ENCODE data around the gene APOBEC3F.
A peak's percentile ranks its signal among the peaks of the same experiment; 100 is the strongest.
"Not testable (repeated sequence)": the region's sequence is repeated elsewhere in the genome, so short reads cannot be mapped to it uniquely, and the experiment has no call there.

APOBEC3F gene

DNA sequence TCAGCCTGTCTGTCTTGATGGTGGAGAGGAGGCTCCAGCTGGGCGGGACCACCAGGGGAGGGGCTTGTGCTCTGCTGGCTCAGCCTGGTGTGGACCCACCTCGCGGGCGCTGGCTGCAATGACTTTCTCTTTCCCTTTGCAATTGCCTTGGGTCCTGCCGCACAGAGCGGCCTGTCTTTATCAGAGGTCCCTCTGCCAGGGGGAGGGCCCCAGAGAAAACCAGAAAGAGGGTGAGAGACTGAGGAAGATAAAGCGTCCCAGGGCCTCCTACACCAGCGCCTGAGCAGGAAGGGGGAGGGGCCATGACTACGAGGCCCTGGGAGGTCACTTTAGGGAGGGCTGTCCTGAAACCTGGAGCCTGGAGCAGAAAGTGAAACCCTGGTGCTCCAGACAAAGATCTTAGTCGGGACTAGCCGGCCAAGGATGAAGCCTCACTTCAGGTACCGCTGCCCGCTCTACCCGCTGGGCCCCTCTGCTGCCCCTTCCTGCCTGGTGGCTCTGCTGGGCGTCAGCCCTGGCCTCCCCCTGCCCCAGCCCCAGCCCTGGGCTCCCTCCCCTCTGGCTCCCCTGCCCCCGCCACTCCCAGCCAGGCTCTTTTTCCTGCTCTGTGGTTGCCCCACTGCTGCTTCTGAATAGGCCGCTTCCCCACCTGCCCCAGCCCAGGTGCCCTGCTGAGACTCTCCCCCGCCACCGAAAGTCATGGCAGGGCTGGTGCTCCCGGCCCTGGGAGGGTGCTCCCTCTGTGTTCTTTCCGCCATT is at the start of gene APOBEC3F:
TSS of gene APOBEC3F (plus strand) at position 327 of the 759 bp plus-strand sequence. CDS start at position 424, 97 bp downstream.
- not testable (repeated sequence) for DNase-seq (ENCODE audit: low spot score)

DNA sequence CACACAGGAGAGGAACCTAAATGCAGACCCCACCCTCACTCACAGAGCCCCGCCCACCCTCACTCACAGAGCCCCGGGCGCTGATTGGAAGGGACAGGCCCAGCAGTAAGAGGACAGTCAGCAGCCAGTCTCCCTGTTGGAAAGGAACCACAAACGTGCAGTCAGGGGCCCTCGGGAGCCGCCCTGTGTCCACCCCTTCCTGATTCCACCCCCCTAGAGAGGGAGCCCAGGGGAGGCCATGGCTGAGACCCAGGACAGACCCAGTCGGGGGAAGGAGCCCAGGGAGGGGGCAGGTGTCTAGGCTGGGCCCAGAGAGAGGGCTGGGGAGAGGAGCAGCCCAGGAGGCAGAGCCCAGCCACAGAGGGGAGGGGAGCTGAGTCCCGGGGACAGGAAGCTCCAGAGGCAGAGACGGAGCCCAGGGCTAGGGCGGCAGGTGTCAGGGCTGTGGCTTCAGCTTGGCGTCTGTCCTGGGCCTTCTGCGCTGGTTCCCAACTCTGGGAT is 47.7 kb upstream of the APOBEC3F start:
- DNase-seq (ENCODE audit: low spot score), result not testable (repeated sequence)

DNA sequence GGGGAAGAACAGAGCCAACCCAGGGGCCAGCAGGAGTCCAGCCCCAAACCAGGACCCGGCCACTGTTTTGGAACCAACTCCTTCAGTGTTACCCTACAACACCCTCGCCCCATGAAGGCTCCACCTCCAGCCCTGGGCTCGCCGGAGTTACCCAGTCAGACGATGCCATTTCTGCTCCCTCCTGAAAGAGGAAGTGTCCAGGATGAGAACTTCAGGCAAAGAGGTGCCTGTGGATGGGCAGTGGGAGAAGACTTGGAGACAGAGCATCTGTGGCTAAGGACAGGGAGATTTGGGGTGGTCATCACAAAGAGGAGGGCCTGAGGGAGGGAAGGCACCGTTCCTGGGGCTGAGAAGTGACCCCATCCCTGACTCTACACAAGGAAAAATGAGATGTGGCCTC is 44.6 kb upstream of the APOBEC3F start:
- no peak for DNase-seq (ENCODE audit: low spot score)

DNA sequence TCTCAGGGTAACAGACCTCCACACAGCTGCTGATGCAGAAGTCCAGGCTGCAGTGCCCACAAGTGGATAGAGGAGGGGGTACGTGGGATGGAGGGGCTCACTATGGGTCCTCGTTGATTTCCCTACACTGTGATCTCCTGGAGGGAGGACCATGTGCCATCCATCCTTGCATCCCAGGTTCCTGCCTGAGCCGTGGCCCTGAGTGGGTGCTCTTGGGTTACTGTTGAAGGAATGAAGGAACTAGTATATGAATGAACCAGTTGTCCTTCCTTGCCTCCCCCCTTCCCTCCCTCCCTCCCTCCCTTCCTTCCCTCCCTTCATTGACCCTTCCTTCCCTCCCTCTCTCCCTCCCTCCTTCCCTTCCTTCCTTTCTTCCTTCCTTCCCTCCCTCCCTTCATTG is 43.1 kb upstream of the APOBEC3F start:
- no peak for DNase-seq (ENCODE audit: low spot score)

DNA sequence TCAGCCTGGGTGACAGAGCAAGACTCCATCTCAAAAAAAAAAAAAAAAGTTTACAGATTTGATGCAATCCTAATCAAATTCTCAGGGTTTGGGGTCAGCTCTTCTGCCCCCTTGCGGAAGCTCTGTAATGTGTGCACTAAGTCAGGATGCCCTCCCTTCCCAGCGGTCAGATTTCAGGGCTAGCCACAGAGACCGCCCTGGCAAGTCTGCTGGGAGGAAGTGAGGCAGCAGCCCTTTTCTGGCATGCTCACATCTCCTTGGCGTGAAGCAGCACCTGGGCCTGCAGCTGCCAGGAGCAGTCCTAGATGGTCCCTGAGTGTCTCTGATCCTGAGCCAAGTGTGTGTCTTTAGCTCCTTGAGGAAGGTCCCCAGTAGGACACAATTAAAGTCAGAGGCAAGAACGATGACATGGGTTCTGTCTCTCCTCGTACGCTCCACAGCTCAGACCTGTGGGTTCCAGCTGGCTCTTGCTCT is 37.5 kb upstream of the APOBEC3F start:
- DNase-seq (ENCODE audit: low spot score), result peak; percentile 92

DNA sequence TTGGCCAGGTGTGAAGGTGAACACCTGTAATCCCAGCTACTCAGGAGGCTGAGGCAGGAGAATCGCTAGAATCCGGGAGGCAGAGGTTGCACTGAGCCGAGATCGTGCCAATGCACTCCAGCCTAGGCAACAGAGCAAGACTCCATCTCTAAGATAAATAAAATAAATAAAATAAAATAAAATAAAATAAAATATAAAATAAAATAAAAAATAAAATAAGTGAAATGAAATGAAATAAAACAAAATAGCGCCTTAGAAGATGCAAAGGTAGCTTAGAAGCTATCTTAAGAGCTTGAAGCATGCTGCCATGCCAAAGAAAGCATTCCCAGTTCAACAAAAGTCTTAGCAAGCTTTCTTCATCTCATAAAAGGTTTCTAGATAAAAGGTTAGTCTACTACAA is 33.5 kb upstream of the APOBEC3F start:
- DNase-seq (ENCODE audit: low spot score), result no peak

DNA sequence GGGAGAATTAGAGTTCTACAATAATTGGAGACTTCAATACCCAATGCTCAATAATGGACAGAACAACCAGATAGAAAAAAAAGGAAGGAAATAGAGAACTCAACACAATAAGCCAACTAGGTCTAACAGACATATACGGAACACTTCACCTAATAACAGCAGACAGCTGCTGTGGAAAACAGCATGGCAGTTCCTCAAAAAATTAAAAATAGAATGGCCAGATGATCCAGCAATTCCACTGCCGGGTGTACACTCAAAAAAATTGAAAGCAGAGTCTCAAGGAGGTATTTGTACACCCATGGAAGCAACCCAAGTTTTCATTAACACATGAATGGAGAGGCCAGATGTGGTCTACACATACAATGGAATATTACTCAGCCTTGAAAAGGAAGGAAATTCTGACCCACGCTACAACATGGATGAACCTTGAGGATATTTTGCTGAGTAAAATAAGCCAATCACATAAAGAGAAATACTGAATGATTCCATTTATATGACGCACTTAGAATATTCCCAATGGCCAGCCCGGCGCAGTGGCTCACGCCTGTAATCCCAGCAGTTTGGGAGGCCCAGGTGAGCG is 32.3 kb upstream of the APOBEC3F start:
- not testable (repeated sequence) for DNase-seq (ENCODE audit: low spot score)

DNA sequence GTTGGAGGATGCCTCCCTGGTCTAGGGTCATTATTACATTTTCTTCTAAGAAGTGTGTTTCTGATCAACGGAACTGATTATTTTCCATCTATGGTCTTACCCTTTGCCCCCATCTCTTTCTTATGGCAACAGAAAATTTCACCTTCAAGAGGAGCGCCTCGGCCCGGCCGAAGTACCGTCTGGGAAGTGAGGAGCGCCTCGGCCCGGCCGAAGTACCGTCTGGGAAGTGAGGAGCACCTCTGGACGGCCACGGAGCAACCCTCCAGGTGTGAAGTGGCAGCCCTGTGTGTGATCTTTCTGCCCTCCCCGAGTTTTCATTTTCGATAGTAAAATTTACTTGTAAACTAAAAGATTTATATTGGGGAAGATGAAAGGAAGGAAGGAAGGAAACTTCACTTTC is 29.7 kb upstream of the APOBEC3F start:
- no peak for DNase-seq (ENCODE audit: low spot score)

DNA sequence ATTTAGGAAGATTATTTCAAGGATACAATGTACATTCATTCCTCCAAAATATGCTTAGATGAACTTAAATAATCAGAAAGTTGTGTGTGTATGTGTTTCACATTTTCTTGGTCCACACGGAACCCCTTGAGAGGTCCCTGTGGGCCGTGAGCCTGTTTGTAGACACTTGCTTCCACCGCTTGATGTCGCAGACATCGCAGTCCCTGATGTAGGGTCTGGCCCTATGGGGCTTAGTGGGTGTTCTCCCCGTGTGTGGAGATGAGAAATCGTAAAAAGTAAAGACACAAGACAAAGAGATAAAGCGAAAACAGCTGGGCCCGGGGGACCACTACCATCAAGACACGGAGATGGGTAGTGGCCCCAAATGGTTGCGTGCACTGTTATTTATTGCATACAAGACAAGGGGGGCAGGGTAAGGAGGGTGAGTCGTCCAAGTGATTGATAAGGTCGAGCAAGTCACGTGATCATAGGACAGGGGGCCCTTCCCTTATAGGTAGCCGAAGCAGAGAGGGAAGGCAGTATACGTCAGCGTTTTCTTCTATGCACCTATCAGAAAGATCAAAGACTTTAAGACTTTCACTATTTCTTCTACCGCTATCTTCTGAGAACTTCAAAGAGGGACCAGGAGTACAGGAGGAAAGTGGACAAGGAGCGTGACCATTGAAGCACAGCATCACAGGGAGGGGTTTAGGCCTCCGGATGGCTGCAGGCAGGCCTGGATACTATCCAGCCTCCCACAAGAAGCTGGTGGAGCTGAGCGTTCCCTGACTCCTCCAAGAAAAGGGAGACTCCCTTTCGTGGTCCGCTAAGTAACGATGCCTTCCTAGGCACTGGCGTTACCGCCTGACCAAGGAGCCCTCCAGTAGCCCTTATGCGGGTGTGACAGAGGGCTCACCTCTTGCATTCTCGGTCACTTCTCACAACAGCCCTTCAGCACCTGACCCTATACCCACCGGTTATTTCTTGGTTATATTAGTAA is 27.8 kb upstream of the APOBEC3F start:
- DNase-seq (ENCODE audit: low spot score), result no peak

DNA sequence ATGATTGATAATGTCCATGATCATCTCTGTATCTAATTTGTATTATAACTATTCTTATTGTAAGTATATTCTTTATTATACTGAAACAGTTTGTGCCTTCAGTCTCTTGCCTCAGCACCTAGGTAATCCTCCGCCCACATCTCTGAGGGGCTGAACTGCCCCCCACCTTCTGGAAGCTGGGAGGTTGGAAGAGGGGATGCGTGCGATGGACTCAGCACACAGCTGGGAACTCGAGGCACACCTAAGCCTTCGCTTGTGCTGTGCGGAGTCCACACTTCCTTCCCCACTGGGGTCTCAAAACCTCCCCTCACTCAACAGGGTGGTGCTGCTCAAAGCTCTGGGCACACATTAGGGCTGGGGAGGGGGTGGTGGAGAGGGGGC is 27.1 kb upstream of the APOBEC3F start:
- not testable (repeated sequence) for DNase-seq (ENCODE audit: low spot score)

DNA sequence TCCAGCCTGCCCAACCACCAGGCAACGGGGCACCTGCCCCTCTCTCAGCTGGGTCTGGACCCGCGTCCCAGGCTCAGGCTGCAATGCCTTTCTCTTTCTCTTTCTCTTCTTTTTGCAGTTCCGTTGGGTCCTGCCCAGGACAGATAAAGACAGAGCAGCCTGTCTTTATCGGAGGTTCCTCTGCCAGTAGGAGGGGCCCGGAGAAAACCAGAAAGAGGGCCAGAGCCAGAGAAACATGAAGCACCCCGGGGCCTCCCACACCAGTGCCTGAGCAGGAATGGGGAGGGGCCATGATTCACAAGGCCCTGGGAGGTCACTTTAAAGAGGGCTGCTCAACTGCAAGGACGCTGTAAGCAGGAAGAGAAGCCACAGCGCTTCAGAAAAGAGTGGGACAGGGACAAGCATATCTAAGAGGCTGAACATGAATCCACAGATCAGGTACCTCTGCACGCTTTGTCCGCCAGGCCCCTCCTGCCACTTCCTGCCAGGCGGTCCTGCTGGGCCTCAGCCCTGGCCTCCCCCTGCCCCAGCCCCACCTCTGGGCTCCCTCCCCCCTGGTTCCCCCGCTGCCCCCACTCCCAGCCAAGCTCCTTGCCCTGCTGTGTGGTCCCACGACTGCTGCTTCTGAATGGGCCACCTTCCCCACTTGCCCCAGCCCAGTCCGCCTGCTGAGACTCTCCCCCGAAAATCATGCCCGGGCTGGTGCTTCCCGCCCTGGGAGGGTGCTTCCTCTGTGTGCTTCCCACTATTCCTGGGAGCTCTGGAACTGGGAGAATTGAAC is 26.5 kb upstream of the APOBEC3F start, which contains the start of gene APOBEC3C:
TSS of gene APOBEC3C (plus strand) at position 316 of the 781 bp plus-strand sequence. CDS start at position 422, 106 bp downstream.
- DNase-seq (ENCODE audit: low spot score), result peak; percentile 78

DNA sequence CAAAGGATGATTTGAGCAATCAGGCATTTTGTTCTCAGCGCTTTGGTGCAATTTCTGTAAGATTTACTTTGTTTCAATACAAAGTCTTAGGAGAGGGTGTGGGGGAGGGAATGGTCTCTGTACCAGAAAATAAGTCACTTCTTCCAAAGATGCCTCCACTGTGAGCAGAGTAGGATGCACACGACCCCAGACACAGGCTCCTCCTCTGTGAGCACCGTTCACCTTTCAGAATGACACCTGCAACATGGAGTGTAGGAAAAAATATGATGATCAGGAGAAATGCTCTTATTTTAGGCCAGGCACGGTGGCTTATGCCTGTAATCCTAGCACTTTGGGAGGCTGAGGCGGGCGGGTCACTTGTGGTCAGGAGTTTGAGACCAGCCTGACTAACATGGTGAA is 25.9 kb upstream of the APOBEC3F start:
- not testable (repeated sequence) for DNase-seq (ENCODE audit: low spot score)

DNA sequence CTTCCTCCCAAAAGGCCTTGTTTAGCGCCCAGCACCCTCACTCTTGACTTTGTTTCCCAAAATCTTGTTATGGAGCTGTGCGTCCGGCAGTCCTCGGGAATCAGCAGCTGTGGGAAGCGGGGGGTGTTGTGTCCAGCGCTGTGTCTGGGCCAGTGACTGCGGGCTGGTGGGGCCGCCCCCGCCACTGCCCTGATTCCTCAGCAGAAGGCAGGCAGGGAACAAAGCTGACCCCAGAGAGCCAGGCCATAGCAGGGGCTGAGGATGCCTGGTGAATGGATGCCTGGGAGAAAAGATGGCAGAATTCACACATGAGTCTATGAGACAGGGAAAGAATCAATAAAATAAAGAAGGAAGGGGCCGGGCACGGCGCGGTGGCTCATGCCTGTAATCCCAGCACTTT is 24.1 kb upstream of the APOBEC3F start:
- DNase-seq (ENCODE audit: low spot score), result no peak

DNA sequence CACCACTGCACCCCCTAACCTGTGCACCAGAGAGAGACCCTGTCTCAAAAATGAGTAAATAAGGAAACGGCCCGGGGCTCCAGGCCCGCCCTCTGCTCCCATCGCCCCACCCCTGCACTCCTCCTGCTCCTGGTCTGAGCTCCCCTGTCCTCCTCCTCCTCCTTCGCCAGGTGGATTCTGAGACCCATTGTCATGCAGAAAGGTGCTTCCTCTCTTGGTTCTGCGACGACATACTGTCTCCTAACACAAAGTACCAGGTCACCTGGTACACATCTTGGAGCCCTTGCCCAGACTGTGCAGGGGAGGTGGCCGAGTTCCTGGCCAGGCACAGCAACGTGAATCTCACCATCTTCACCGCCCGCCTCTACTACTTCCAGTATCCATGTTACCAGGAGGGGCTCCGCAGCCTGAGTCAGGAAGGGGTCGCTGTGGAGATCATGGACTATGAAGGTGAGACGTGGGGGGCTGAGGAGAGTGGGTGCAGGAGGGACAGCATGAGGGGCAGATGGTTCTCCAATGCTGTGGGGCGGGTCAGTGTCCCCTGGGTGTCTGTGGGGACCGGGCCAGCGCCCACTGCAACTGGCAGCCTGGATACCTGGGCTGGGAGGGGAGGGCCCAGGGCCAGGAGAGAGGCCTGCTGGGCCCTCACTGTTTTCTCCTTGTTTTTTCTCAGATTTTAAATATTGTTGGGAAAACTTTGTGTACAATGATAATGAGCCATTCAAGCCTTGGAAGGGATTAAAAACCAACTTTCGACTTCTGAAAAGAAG is 22.9 kb upstream of the APOBEC3F start:
- DNase-seq (ENCODE audit: low spot score), result no peak

DNA sequence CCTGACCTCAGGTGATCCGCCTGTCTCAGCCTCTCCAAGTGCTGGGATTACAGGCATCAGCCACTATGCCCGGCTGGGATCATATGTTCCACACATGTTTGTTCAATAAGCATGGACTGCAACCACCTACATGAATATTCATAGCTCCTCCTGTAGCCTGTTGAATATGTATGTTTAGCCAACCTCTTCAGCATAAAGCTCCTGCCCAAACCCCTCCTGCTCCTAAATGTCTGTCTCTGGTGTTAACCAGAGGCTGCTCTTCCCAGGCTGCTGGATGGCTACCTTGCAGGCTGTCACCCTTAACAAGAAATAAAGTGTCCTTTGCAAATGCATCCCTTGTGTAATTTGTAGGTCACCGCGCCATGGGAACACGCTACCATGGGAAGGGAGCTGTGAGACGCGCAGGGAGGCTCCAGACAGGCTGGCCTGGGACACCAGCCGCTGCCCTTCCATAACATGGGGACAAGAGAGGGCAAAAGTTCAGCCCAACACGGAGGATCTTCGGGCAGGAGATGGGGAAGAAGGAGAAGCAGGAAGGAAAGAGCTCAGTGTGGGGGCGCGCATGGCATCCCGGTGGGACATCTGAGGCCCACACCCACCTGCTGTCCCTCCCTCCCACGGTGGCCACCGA is 20.5 kb upstream of the APOBEC3F start:
- DNase-seq (ENCODE audit: low spot score), result not testable (repeated sequence)

DNA sequence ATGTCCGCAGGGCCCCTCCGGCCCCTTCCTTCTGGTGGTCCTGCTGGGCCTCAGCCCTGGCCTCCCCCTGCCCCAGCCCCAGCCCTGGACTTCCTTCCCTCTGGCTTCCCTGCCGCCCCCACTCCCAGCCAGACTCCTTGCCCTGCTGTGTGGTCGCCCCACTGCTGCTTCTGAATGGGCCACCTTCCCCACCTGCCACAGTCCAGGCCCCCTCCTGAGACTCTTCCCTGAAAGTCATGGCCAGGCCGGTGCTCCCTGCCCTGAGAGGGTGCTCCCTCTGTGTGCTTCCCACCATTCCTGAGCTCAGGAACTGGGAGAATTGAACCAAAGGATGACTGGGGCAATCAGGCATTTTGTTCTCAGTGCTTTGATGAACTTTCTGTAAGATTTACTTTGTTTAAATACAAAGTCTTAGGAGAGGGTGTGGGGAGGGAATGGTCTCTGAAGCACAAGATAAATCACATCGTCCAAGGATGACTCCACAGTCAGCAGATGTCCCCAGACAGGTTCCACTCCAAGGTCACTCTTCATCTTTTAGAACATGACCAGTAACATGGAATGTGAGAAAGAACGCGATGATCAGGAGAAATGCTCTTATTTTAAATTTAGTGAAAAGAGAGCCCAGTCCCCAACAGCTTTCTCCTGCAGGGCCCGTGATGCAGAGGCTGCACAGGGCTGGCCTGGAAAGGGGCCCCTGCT is 19.0 kb upstream of the APOBEC3F start:
- no peak for DNase-seq (ENCODE audit: low spot score)

DNA sequence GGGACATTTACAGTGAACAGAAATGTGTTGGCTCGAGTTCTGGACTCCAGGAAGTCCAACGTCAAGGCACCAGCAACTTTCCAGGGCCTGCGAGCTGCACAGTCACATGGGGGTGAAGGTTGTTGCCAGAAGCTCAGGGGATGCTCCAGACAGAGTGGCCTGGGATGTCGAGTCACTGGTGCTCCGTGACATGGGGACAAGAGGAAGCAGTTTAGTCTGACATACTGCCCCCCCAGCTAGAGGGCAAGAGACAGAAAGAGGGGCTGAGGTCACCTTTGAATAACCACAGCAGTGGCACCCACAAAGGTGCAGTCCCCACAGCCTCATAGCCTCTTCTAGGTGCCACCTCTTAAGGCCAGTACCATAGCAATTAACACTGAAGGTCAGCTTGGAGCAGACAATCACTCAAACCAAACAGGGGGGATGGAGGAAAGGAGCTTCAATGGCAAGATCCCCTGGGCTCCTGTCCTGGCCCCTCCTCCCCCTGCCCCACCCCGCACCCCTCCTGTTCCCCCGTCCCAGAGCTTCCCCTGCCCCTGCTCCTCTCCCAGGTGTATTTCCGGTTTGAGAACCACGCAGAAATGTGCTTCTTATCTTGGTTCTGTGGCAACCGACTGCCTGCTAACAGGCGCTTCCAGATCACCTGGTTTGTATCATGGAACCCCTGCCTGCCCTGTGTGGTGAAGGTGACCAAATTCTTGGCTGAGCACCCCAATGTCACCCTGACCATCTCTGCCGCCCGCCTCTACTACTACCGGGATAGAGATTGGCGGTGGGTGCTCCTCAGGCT is 15.9 kb upstream of the APOBEC3F start:
- no peak for DNase-seq (ENCODE audit: low spot score)

DNA sequence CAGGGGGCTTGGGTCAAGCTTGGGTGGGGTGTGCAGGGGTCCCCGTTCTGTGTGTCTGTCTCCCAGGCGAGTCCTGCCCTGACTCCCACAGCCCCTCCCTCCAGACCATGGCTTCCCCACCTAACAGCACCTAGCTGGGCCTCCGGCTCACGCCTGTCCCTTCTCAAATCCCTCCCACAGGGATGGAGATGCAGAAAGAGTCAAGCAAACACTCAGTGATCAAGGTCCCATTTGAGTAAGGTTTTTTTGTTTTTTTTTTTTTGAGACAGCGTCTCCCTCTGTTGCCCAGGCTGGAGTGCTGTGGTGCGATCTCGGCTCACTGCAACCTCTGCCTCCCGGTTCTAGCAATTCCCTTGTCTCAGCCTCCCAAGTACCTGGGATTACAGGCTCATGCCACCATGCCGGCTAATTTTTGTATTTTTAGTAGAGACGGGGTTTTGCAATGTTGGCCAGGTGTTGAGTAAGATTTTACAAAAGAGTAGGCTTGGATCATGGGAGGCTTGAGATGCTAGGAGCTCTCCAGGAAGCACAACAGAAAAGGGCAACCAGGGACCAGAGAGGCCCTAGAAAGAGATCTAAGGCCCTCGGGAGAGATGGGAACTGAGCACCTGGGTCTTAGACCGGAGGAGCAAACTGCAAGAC is 14.0 kb upstream of the APOBEC3F start:
- no peak for DNase-seq (ENCODE audit: low spot score)

Measured in COLO829 (cell line).